Measurements from ENCODE around the gene RPAP3. TPM values are rescaled to one million over a fixed set of nuclear protein-coding genes. Genes with fewer than 3 reads are reported as not detected.

RPAP3 gene
- total and polyA plus RNA-seq, 10 donors = 12.2 to 35.5 (median 26.4) TPM

GRCh38 chr12:47743311-47743860 lies 37.6 kb upstream of the RPAP3 start:
- no peak overlapping the region for H3K27ac ChIP-seq
- H3K9me3 ChIP-seq = no peaks in the 10 kb centered on the region
- WGBS, 5 donors = 81 to 95% (median 90%) methylated on average over 8 to 9 of the region's 9 CpGs
- no peak for DNase-seq
- TF ChIP-seq POLR2AphosphoS5 (IDR thresholded peaks at IDR 0.05) (no peak), CTCF (IDR thresholded peaks at IDR 0.05 in 8 of 11, conservative IDR thresholded peaks at IDR 0.05 in 3 of 11) (no peak), POLR2A (IDR thresholded peaks at IDR 0.05) (no peak)
- intact Hi-C loops (cut with DNase I; ENCODE audit: low total_unique reads) = no loop called here
- H3K4me1 ChIP-seq = peaks cover 24 to 66% (median 45%) of the 10 kb centered on the region in 6 donors
- H3K36me3 ChIP-seq = peaks cover 0 to 31% (median 6%) of the 10 kb centered on the region in 6 donors
- no peaks in the 10 kb centered on the region for H3K27me3 ChIP-seq (replicated peaks in 1 of 7)
- H3K4me3 ChIP-seq = no peak overlapping the region

- Histone ChIP-seq H3K4me3 (no peak overlapping the region), H3K9me3 (no peaks in the 10 kb centered on the region), H3K27me3 (replicated peaks in 1 of 7) (no peaks in the 10 kb centered on the region), H3K27ac (no peak overlapping the region), H3K4me1 (peaks cover 24 to 70% (median 51%) of the 10 kb centered on the region in 6 donors), H3K36me3 (peaks cover 0 to 29% (median 3%) of the 10 kb centered on the region in 6 donors)
- 66 to 77% (median 67%) methylated on average over 7 of the region's 7 CpGs for WGBS, 5 donors
- intact Hi-C loops (cut with DNase I; ENCODE audit: low total_unique reads) = no loop called here
- peak in 2 of 3 donors; percentile 30 to 39 for TF ChIP-seq POLR2AphosphoS5 (IDR thresholded peaks at IDR 0.05)
- TF ChIP-seq POLR2A (IDR thresholded peaks at IDR 0.05) = no peak
- TF ChIP-seq CTCF (IDR thresholded peaks at IDR 0.05 in 8 of 11, conservative IDR thresholded peaks at IDR 0.05 in 3 of 11) = peak; percentile 81 to 97 (median 94)
- peak; percentile 92 for DNase-seq
Measured at GRCh38 chr12:47742253-47742825, 36.5 kb upstream of the RPAP3 start.

GRCh38 chr12:47741340-47741703 lies 35.5 kb upstream of the RPAP3 start:
- H3K36me3 ChIP-seq = peaks cover 0 to 27% (median under 1%) of the 10 kb centered on the region in 6 donors
- TF ChIP-seq POLR2AphosphoS5 (IDR thresholded peaks at IDR 0.05) = peak in 2 of 3 donors; percentile 61 to 64
- TF ChIP-seq CTCF (IDR thresholded peaks at IDR 0.05 in 8 of 11, conservative IDR thresholded peaks at IDR 0.05 in 3 of 11) = no peak
- intact Hi-C loops (cut with DNase I; ENCODE audit: low total_unique reads) = no loop called here
- DNase-seq = peak; percentile 92
- no peak overlapping the region for H3K4me3 ChIP-seq
- WGBS, 5 donors = 0 to 11% (median 2%) methylated on average over 3 to 4 of the region's 4 CpGs
- H3K9me3 ChIP-seq = no peaks in the 10 kb centered on the region
- H3K27me3 ChIP-seq (replicated peaks in 1 of 7) = no peaks in the 10 kb centered on the region
- H3K27ac ChIP-seq = peak overlapping the region in 7 of 8 donors; percentile 10 to 78 (median 45)
- H3K4me1 ChIP-seq = peaks cover 25 to 70% (median 52%) of the 10 kb centered on the region in 6 donors

GRCh38 chr12:47740606-47741339 lies 34.9 kb upstream of the RPAP3 start:
- TF ChIP-seq POLR2A (IDR thresholded peaks at IDR 0.05) = no peak
- TF ChIP-seq CTCF (IDR thresholded peaks at IDR 0.05 in 8 of 11, conservative IDR thresholded peaks at IDR 0.05 in 3 of 11) = peak in 1 of 11 experiments; percentile 7
- TF ChIP-seq POLR2AphosphoS5 (IDR thresholded peaks at IDR 0.05) = peak in 2 of 3 donors; percentile 24 to 46
- peaks cover 0 to 23% (median 0%) of the 10 kb centered on the region in 6 donors for H3K36me3 ChIP-seq
- no peaks in the 10 kb centered on the region for H3K27me3 ChIP-seq (replicated peaks in 1 of 7)
- WGBS, 5 donors = 51 to 59% (median 57%) methylated on average over 14 to 21 of the region's 21 CpGs
- H3K27ac ChIP-seq = peak overlapping the region; percentile 2 to 78 (median 38)
- intact Hi-C loops (cut with DNase I; ENCODE audit: low total_unique reads) = no loop called here
- peak overlapping the region in 1 of 8 donors; percentile 31 for H3K4me3 ChIP-seq
- peaks cover 25 to 70% (median 54%) of the 10 kb centered on the region in 6 donors for H3K4me1 ChIP-seq
- DNase-seq = no peak
- no peaks in the 10 kb centered on the region for H3K9me3 ChIP-seq

Measured in spleen (tissue), 11 donors.